ENCODE measurements around the gene TMEM170B. TPM values are rescaled to one million over a fixed set of nuclear protein-coding genes. Genes with fewer than 3 reads are reported as not detected.
A peak's percentile ranks its signal among the peaks of the same experiment; 100 is the strongest.

The TMEM170B gene
- polyA plus RNA-seq, 1 donor (not counting 4 experiments of a cell fraction or from before 2014, with no cell fraction given), result 0.08 TPM

DNA sequence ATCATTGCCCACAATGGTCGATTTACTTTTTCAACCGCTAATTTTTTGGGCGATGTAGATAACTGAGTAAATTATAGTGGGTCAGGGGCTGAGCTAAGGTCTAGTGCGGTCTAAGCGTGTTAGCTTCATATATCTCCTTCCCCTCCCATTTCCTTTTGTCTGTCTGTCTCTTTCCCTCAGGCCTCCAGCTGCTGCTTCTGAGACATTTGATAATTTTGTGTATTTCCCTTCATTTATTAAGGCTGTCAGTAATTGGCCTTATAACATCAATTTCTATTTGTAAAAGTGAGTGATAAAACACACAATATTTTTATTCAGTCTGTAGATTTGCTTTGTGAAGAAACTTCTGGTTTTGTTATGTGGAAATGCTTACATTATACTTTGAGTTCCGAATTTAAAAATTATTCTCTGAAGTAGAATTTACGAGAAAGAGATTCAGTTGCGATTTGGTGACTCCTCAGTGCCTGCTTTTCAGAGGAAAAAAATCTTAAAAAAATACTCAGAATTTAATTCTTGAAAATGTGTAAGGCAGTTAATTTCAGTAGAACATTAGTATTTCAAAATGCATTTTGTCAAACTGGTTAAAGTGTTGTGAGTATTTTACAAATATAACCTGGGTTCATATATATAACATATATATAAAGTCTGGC is 1.4 kb downstream of the TMEM170B start:
- TF ChIP-seq, protein P1, sequence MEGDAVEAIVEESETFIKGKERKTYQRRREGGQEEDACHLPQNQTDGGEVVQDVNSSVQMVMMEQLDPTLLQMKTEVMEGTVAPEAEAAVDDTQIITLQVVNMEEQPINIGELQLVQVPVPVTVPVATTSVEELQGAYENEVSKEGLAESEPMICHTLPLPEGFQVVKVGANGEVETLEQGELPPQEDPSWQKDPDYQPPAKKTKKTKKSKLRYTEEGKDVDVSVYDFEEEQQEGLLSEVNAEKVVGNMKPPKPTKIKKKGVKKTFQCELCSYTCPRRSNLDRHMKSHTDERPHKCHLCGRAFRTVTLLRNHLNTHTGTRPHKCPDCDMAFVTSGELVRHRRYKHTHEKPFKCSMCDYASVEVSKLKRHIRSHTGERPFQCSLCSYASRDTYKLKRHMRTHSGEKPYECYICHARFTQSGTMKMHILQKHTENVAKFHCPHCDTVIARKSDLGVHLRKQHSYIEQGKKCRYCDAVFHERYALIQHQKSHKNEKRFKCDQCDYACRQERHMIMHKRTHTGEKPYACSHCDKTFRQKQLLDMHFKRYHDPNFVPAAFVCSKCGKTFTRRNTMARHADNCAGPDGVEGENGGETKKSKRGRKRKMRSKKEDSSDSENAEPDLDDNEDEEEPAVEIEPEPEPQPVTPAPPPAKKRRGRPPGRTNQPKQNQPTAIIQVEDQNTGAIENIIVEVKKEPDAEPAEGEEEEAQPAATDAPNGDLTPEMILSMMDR (optimal IDR thresholded peaks at IDR 0.05 in 1 of 3, IDR thresholded peaks at IDR 0.05 in 1 of 3, conservative IDR thresholded peaks at IDR 0.05 in 1 of 3; ENCODE audit: extremely low read depth in 1 of 3, insufficient read depth in 2 of 3, low read length in 3 of 3), result no peak
- peak; percentile 89 for TF ChIP-seq EZH2 (IDR thresholded peaks at IDR 0.05; ENCODE audit: low read length)
- no peaks in the 10 kb centered on the region for H3K79me2 ChIP-seq (ENCODE audit: control insufficient read depth, insufficient read depth, low read length)
- H3K4me1 ChIP-seq (ENCODE audit: control insufficient read depth, extremely low read depth, insufficient read depth, low read length), result no peaks in the 10 kb centered on the region
- H4K20me1 ChIP-seq (ENCODE audit: control insufficient read depth, extremely low read depth, insufficient read depth, low read length), result no peaks in the 10 kb centered on the region
- H3K27me3 ChIP-seq (ENCODE audit: control insufficient read depth, extremely low read depth, insufficient read depth, low read length), result peaks cover 26% of the 10 kb centered on the region
- H2AFZ ChIP-seq (ENCODE audit: control insufficient read depth, low read length), result no peak overlapping the region
- no peak overlapping the region for H3K27ac ChIP-seq (ENCODE audit: control insufficient read depth, insufficient read depth, low read length)
- peak overlapping the region; percentile 63 for H3K4me2 ChIP-seq (ENCODE audit: control insufficient read depth, extremely low read depth, insufficient read depth, low read depth, low read length)
- dilution Hi-C loops (cut with MboI; ENCODE audit: extremely low pct_ligation_motif_present, low sequenced_read_pairs), result no loop called here
- no peaks in the 10 kb centered on the region for H3K36me3 ChIP-seq (ENCODE audit: control insufficient read depth in 2 of 2, extremely low read depth in 1 of 2, insufficient read depth in 2 of 2, low read length in 2 of 2)
- no peak for DNase-seq (ENCODE audit: low read depth, low spot score)
- no peaks in the 10 kb centered on the region for H3K9me1 ChIP-seq (ENCODE audit: control insufficient read depth, extremely low read depth, insufficient read depth, low read length)
- H3K9me3 ChIP-seq (ENCODE audit: control insufficient read depth, low read depth, low read length), result no peaks in the 10 kb centered on the region
- no peak for FAIRE-seq
- H3K9ac ChIP-seq (ENCODE audit: control insufficient read depth, extremely low read depth, insufficient read depth, low read length), result no peak overlapping the region
- peak overlapping the region in 1 of 3 experiments; percentile 58 for H3K4me3 ChIP-seq (ENCODE audit: control insufficient read depth in 2 of 3, extremely low read depth in 1 of 3, insufficient read depth in 2 of 3, low read depth in 1 of 3, low read length in 3 of 3)

DNA sequence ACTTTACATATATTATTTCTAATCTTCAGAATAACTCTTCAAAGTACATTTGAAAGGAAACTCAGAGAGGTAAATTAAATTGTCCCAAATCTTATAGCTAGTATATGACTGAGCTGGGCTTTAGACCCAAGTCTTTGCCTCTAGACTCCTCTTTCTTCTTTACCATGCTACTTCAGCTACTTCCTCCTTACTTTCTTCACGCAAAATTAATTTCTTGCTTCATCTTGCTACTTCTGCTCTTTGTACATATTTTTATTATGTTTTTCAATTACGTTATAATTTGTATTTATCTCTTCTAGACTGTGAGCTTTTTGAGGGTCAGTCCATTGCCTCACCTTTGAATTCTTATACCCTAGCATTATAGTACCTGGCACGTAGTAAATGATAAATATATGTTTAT is 5.3 kb downstream of the TMEM170B start:
- Histone ChIP-seq H3K9me3 (ENCODE audit: control insufficient read depth, low read depth, low read length) (no peaks in the 10 kb centered on the region), H3K36me3 (ENCODE audit: control insufficient read depth in 2 of 2, extremely low read depth in 1 of 2, insufficient read depth in 2 of 2, low read length in 2 of 2) (no peaks in the 10 kb centered on the region), H3K4me2 (ENCODE audit: control insufficient read depth, extremely low read depth, insufficient read depth, low read depth, low read length) (no peak overlapping the region), H2AFZ (ENCODE audit: control insufficient read depth, low read length) (no peak overlapping the region), H3K27me3 (ENCODE audit: control insufficient read depth, extremely low read depth, insufficient read depth, low read length) (peaks cover 13% of the 10 kb centered on the region), H3K79me2 (ENCODE audit: control insufficient read depth, insufficient read depth, low read length) (no peaks in the 10 kb centered on the region), H3K9me1 (ENCODE audit: control insufficient read depth, extremely low read depth, insufficient read depth, low read length) (no peaks in the 10 kb centered on the region), H4K20me1 (ENCODE audit: control insufficient read depth, extremely low read depth, insufficient read depth, low read length) (no peaks in the 10 kb centered on the region), H3K4me1 (ENCODE audit: control insufficient read depth, extremely low read depth, insufficient read depth, low read length) (no peaks in the 10 kb centered on the region), H3K27ac (ENCODE audit: control insufficient read depth, insufficient read depth, low read length) (no peak overlapping the region), H3K4me3 (ENCODE audit: control insufficient read depth in 2 of 3, extremely low read depth in 1 of 3, insufficient read depth in 2 of 3, low read depth in 1 of 3, low read length in 3 of 3) (no peak overlapping the region), H3K9ac (ENCODE audit: control insufficient read depth, extremely low read depth, insufficient read depth, low read length) (no peak overlapping the region)
- DNase-seq (ENCODE audit: low read depth, low spot score) (no peak), FAIRE-seq (no peak)
- no peak for TF ChIP-seq EZH2 (IDR thresholded peaks at IDR 0.05; ENCODE audit: low read length)
- TF ChIP-seq, protein P1 (optimal IDR thresholded peaks at IDR 0.05 in 1 of 3, IDR thresholded peaks at IDR 0.05 in 1 of 3, conservative IDR thresholded peaks at IDR 0.05 in 1 of 3; ENCODE audit: extremely low read depth in 1 of 3, insufficient read depth in 2 of 3, low read length in 3 of 3), result no peak
- dilution Hi-C loops (cut with MboI; ENCODE audit: extremely low pct_ligation_motif_present, low sequenced_read_pairs), result no loop called here
